H9 (cell line): ENCODE results near the gene PPFIBP1. TPM values are rescaled to one million over a fixed set of nuclear protein-coding genes. Genes with fewer than 3 reads are reported as not detected.

Source experiments
- DNase-seq: peaks from one replicate; pipeline ENCODE4 v3.0.0-alpha.2; 2017
- H2AFZ ChIP-seq: one replicate; pipeline ENCODE4 v1.6.1; 2013; ENCODE audit warnings: mild to moderate bottlenecking, low read length, control low read depth, moderate library complexity
- H2AK5ac ChIP-seq: 2 replicates; pipeline ENCODE4 v1.6.1; 2013; ENCODE audit warnings: low read length, control low read depth, mixed read lengths; ENCODE audit not compliant: insufficient read length
- H2BK120ac ChIP-seq: one replicate; pipeline ENCODE4 v1.6.1; 2013; ENCODE audit warnings: low read depth, mild to moderate bottlenecking, low read length, control low read depth, inconsistent platforms; ENCODE audit not compliant: poor library complexity, severe bottlenecking
- H2BK12ac ChIP-seq: 2 replicates; pipeline ENCODE4 v1.6.1; 2013; ENCODE audit warnings: low read length, control low read depth, mixed read lengths, low read depth; ENCODE audit not compliant: insufficient read length
- H2BK15ac ChIP-seq: 2 replicates; pipeline ENCODE4 v1.6.1; 2013; ENCODE audit warnings: low read depth, low read length, control low read depth
- H2BK20ac ChIP-seq: one replicate; pipeline ENCODE4 v1.6.1; 2013; ENCODE audit warnings: low read depth, mild to moderate bottlenecking, low read length, control low read depth, inconsistent platforms; ENCODE audit not compliant: poor library complexity, severe bottlenecking
- H2BK5ac ChIP-seq: 2 replicates; pipeline ENCODE4 v1.6.1; 2013; ENCODE audit warnings: low read length, control low read depth, mixed read lengths; ENCODE audit not compliant: insufficient read length
- H3K14ac ChIP-seq: 2 replicates; pipeline ENCODE4 v1.6.1; 2013; ENCODE audit warnings: low read length, control low read depth; ENCODE audit not compliant: insufficient read depth
- H3K18ac ChIP-seq: 2 replicates; pipeline ENCODE4 v1.6.1; 2013; ENCODE audit warnings: low read depth, mild to moderate bottlenecking, mixed read lengths, low read length, control low read depth; ENCODE audit not compliant: insufficient read length
- H3K23ac ChIP-seq: 2 replicates; pipeline ENCODE4 v1.6.1; 2013; ENCODE audit warnings: low read length, control low read depth, mixed read lengths, low read depth; ENCODE audit not compliant: insufficient read length
- H3K23me2 ChIP-seq: 2 replicates; pipeline ENCODE4 v1.6.1; 2013; ENCODE audit warnings: low read depth, mild to moderate bottlenecking, mixed read lengths, low read length, control low read depth; ENCODE audit not compliant: insufficient read length, poor library complexity, severe bottlenecking
- H3K27ac ChIP-seq: 2 replicates; pipeline ENCODE4 v1.5.1; 2013; ENCODE audit warnings: low read length, control low read depth, mixed read lengths, low read depth; ENCODE audit not compliant: insufficient read length
- H3K27me3 ChIP-seq: 2 replicates; pipeline ENCODE4 v1.6.1; 2013; ENCODE audit warnings: low read length, control low read depth, inconsistent platforms; ENCODE audit not compliant: insufficient read depth
- H3K4ac ChIP-seq: 2 replicates; pipeline ENCODE4 v1.6.1; 2013; ENCODE audit warnings: low read depth, mild to moderate bottlenecking, control low read depth, inconsistent platforms, low read length, moderate library complexity
- H3K4me1 ChIP-seq: 2 replicates; pipeline ENCODE4 v1.6.1; 2013; ENCODE audit warnings: low read length, control low read depth, inconsistent platforms; ENCODE audit not compliant: insufficient read depth
- H3K4me2 ChIP-seq: 2 replicates; pipeline ENCODE4 v1.6.1; 2013; ENCODE audit warnings: low read length, control low read depth, mixed read lengths; ENCODE audit not compliant: insufficient read length, insufficient read depth
- H3K56ac ChIP-seq: 2 replicates; pipeline ENCODE4 v1.6.1; 2013; ENCODE audit warnings: low read depth, mild to moderate bottlenecking, mixed read lengths, low read length, control low read depth; ENCODE audit not compliant: insufficient read length
- H3K79me1 ChIP-seq: 2 replicates; pipeline ENCODE4 v1.6.1; 2013; ENCODE audit warnings: low read depth, mild to moderate bottlenecking, moderate library complexity, low read length, control low read depth, inconsistent platforms; ENCODE audit not compliant: insufficient read depth, poor library complexity, severe bottlenecking
- H3K79me2 ChIP-seq: 2 replicates; pipeline ENCODE4 v1.6.1; 2013; ENCODE audit warnings: low read length, control low read depth, inconsistent platforms; ENCODE audit not compliant: insufficient read depth
- H3K9ac ChIP-seq: 2 replicates; pipeline ENCODE4 v1.6.1; 2013; ENCODE audit warnings: low read length, control low read depth, mixed read lengths; ENCODE audit not compliant: insufficient read length; ENCODE audit errors: extremely low read depth
- H3K9me3 ChIP-seq: one replicate; pipeline ENCODE4 v1.6.1; 2013; ENCODE audit warnings: low read depth, low read length, inconsistent platforms; ENCODE audit not compliant: control insufficient read depth
- H3T11ph ChIP-seq: one replicate; pipeline ENCODE4 v1.6.1; 2013; ENCODE audit warnings: mild to moderate bottlenecking, low read length, control low read depth, inconsistent platforms
- H4K20me1 ChIP-seq: one replicate; pipeline ENCODE4 v1.6.1; 2013; ENCODE audit not compliant: control insufficient read depth, insufficient read length, insufficient read depth
- H4K5ac ChIP-seq: 2 replicates; pipeline ENCODE4 v1.6.1; 2013; ENCODE audit warnings: low read depth, mild to moderate bottlenecking, mixed read lengths, low read length, control low read depth; ENCODE audit not compliant: insufficient read length
- H4K8ac ChIP-seq: replicated peaks from 2 replicates; pipeline ENCODE4 v1.6.1; 2013; ENCODE audit warnings: low read length, control low read depth, mixed read lengths, low read depth; ENCODE audit not compliant: insufficient read length
- H4K91ac ChIP-seq: 2 replicates; pipeline ENCODE4 v1.6.1; 2013; ENCODE audit warnings: low read depth, mild to moderate bottlenecking, moderate library complexity, mixed read lengths, low read length, control low read depth; ENCODE audit not compliant: insufficient read length
- H3K27ac Mint-ChIP-seq, 3 experiments: 2 replicates in 2 of 3; 3 replicates in 1 of 3; pipeline ENCODE4 v1.8.0; 2020 to 2021; ENCODE audit warnings: mixed read lengths in 3 of 3, mild to moderate bottlenecking in 1 of 3, moderate library complexity in 1 of 3
- H3K27me3 Mint-ChIP-seq: 2 replicates; pipeline ENCODE4 v1.8.0; 2021; ENCODE audit warnings: low read depth, mild to moderate bottlenecking, moderate library complexity, mixed read lengths
- H3K36me3 Mint-ChIP-seq, 3 experiments: 2 replicates in 2 of 3; 3 replicates in 1 of 3; pipeline ENCODE4 v1.8.0; 2020 to 2021; ENCODE audit warnings: low read depth in 3 of 3, mixed read lengths in 3 of 3; ENCODE audit not compliant: insufficient read depth in 1 of 3
- H3K4me1 Mint-ChIP-seq, 2 experiments: 2 replicates each; pipeline ENCODE4 v1.8.0; 2020; ENCODE audit warnings: mixed read lengths in 2 of 2
- H3K4me3 Mint-ChIP-seq, 2 experiments: 2 replicates in 1 of 2; 3 replicates in 1 of 2; pipeline ENCODE4 v1.8.0; 2020 to 2021; ENCODE audit warnings: mild to moderate bottlenecking in 2 of 2, mixed read lengths in 2 of 2, moderate library complexity in 1 of 2
- H3K9me3 Mint-ChIP-seq, 2 experiments: 2 replicates in 1 of 2; 3 replicates in 1 of 2; pipeline ENCODE4 v1.8.0; 2020; ENCODE audit warnings: mild to moderate bottlenecking in 2 of 2, mixed read lengths in 2 of 2, moderate library complexity in 1 of 2
- CTCF ChIP-seq: fragments of 200-600 bp; sonication (generic); conservative IDR thresholded peaks from 3 replicates; pipeline ENCODE4 v1.8.0; 2021; ENCODE audit warnings: antibody characterized with exemption, mild to moderate bottlenecking
- WGBS: extraction: QIAGEN DNeasy Blood & Tissue Kit; methylation state at CpG from one replicate; pipeline ENCODE4 v1.1.7; 2013; ENCODE audit warnings: missing lambda C conversion rate, low lambda C conversion rate, mixed read lengths; ENCODE audit not compliant: insufficient read length; ENCODE audit errors: extremely low coverage; 5-methylcytosine and 5-hydroxymethylcytosine counted together
- total RNA-seq: library from RNA; stranded (reverse); gene quantifications from 2 replicates; pipeline ENCODE4 v1.2.1, GENCODE V29; 2021

Gene PPFIBP1
- total RNA-seq, 1 experiment from 2014 or later: 29.2 TPM

GRCh38 chr12:27743601-27744000 is 219.6 kb downstream of the PPFIBP1 start:
- H3K4me1 Mint-ChIP-seq: no peaks in the 10 kb centered on the region
- no CpG with 5 or more reads among the region's 5 CpGs for WGBS

More at GRCh38 chr12:27743601-27744000, 219.6 kb downstream of the PPFIBP1 start:
- no peak for DNase-seq
- Histone ChIP-seq H2BK20ac (no peak overlapping the region), H3K27me3 (no peaks in the 10 kb centered on the region), H3K23me2 (no peaks in the 10 kb centered on the region), H3K9me3 (no peaks in the 10 kb centered on the region), H3K79me1 (no peaks in the 10 kb centered on the region), H3K56ac (no peak overlapping the region), H3K23ac (no peak overlapping the region), H2BK12ac (no peak overlapping the region), H3K4me1 (no peaks in the 10 kb centered on the region), H2BK15ac (no peak overlapping the region), H4K8ac (no peak overlapping the region), H3K9ac (no peak overlapping the region), H3K79me2 (no peaks in the 10 kb centered on the region), H2AFZ (no peak overlapping the region), H3K4ac (no peak overlapping the region), H4K20me1 (no peaks in the 10 kb centered on the region), H3T11ph (no peak overlapping the region), H3K27ac (no peak overlapping the region), H3K18ac (no peak overlapping the region), H3K4me2 (no peak overlapping the region), H4K5ac (no peak overlapping the region), H2AK5ac (no peak overlapping the region), H2BK5ac (no peak overlapping the region), H4K91ac (no peak overlapping the region), H2BK120ac (no peak overlapping the region), H3K14ac (no peak overlapping the region)
- 0 out of 7 replicates have a peak overlapping the region, but pooled peaks of 1 of the 3 experiments have one; percentile 41 for H3K27ac Mint-ChIP-seq
- H3K36me3 Mint-ChIP-seq: peaks cover 12 to 50% (median 42%) of the 10 kb centered on the region in 3 experiments; a peak in 6 of 7 replicates
- TF ChIP-seq CTCF: no peak
- no peak overlapping the region for H3K4me3 Mint-ChIP-seq
- no peaks in the 10 kb centered on the region; a peak in 1 of 5 replicates for H3K9me3 Mint-ChIP-seq
- H3K27me3 Mint-ChIP-seq: no peaks in the 10 kb centered on the region

Other genes starting within 250 kb of the PPFIBP1 start
- 22.7 and 23.1 TPM in 2 replicates for gene BMAL2, start 191.4 kb upstream of the PPFIBP1 start, total RNA-seq
- 0.20 TPM in 2 replicates for gene SMCO2, start 77.5 kb upstream of the PPFIBP1 start, total RNA-seq
- 0.20 and 1.3 TPM in 2 replicates for gene REP15, start 172.2 kb downstream of the PPFIBP1 start, total RNA-seq
- 43.6 and 45.4 TPM in 2 replicates for gene MRPS35, start 186.6 kb downstream of the PPFIBP1 start, total RNA-seq